Thyroid gland (tissue), 4 donors: ENCODE results near the gene FNDC3B.

Source experiments
- POLR2A ChIP-seq, 2 donors: fragments of 450-650 bp; IDR thresholded peaks; one replicate each; pipeline ENCODE4 v1.6.1; 2017; ENCODE audit warnings: antibody characterized with exemption in 2 of 2, mild to moderate bottlenecking in 2 of 2, moderate library complexity in 1 of 2
- TF ChIP-seq, protein P1 (sequence below), 6 experiments: fragments of 200-600 bp in 3 of 6; fragments of 450-650 bp in 3 of 6; sonication (generic) in 3 of 6; IDR thresholded peaks; one replicate each; pipeline ENCODE4 v1.5.1; 2016 to 2019; ENCODE audit warnings: antibody characterized with exemption in 6 of 6, mild to moderate bottlenecking in 2 of 6, inconsistent platforms in 1 of 6, moderate library complexity in 1 of 6

DNA sequence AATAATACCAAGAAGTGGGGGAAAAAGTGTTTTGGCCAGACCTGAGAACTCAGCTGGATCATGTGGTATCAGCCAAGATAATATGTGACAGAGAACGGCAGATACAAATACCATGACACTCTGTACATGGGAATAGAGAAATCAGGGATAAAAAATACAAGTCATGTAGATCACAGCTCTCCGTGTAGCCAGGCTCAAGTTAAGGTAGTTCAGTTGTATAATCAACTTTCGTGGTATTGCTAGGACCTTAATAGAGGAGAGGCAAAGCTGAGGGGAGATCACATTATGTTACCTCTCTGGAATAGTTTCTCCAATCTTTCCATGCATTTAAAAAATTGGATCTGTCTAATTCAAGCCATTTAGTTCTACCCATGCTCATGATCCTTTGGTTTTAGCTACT is 229.0 kb downstream of the FNDC3B start:
- TF ChIP-seq, protein P1, sequence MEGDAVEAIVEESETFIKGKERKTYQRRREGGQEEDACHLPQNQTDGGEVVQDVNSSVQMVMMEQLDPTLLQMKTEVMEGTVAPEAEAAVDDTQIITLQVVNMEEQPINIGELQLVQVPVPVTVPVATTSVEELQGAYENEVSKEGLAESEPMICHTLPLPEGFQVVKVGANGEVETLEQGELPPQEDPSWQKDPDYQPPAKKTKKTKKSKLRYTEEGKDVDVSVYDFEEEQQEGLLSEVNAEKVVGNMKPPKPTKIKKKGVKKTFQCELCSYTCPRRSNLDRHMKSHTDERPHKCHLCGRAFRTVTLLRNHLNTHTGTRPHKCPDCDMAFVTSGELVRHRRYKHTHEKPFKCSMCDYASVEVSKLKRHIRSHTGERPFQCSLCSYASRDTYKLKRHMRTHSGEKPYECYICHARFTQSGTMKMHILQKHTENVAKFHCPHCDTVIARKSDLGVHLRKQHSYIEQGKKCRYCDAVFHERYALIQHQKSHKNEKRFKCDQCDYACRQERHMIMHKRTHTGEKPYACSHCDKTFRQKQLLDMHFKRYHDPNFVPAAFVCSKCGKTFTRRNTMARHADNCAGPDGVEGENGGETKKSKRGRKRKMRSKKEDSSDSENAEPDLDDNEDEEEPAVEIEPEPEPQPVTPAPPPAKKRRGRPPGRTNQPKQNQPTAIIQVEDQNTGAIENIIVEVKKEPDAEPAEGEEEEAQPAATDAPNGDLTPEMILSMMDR (IDR thresholded peaks at IDR 0.05), result no peak
- no peak for TF ChIP-seq POLR2A (IDR thresholded peaks at IDR 0.05)
